Measurements from ENCODE around the gene POLR2C.

The POLR2C gene

DNA sequence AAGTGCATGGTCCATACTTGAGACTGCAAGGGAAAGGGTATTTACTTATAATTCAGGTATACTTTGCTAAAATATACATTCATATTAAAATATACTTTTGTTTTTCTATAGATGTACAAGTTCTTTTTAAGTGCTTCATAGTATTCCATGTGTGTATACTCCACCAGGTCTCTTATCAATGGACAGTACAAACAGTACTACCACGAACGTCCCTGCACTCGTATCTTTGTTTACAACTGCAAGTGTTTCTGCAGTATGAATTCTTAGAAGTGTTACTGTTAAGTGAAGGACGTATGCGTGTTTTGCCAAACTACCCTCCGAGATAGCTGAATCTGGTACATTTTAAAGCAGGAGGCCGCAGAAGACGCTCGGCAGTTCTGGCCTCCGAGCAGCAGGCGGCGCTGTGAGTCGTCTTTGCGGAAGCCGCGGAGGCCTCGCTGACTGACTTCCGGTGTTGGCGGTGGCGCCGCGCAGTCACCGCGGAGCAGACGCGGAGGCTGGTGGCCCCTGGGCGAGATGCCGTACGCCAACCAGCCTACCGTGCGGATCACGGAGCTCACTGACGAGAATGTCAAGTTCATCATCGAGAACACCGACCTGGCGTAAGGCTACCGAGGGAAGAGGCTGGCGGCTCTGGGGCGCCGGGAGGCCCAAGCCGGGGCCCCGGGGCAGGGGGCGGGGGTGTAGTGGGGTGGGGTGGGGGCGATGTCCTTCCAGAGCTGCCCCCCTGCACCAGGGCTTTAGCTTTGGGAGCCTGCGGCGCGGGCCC is at the start of gene POLR2C:
Gene POLR2C (plus strand): TSS at position 471 of the 769 bp plus-strand sequence. CDS start 46 bp downstream, at position 517.
- peak; percentile 93 for TF ChIP-seq CTCF (conservative IDR thresholded peaks at IDR 0.05; ENCODE audit: low read depth, low read length)
- peak within 1 kb of the TSS; percentile 95 for H3K4me3 ChIP-seq (ENCODE audit: low read length)
- DNase-seq (ENCODE audit: low read depth) = no peak

- no peak for TF ChIP-seq CTCF (conservative IDR thresholded peaks at IDR 0.05; ENCODE audit: low read depth, low read length)
- DNase-seq (ENCODE audit: low read depth) = no peak
- no peak overlapping the region for H3K4me3 ChIP-seq (ENCODE audit: low read length)
Measured at GRCh38 chr16:57413301-57413730, 49.2 kb upstream of the POLR2C start.

DNA sequence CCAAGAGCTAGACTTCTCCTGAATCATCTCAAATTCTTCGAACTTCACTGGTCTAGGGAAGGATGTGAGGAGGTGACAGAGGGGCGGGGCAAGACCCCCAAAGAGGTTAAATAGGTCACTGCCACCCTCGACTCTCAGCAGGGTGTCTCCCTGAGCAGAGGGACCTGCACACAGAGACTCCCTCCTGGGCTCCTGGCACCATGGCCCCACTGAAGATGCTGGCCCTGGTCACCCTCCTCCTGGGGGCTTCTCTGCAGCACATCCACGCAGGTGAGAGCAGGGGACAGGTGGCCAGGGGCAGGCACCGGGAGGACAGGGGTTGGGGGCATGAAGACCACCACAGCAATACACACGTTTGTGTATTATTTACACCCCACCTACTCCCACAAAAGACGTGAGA is 48.7 kb upstream of the POLR2C start:
- no peak for DNase-seq (ENCODE audit: low read depth)
- H3K4me3 ChIP-seq (ENCODE audit: low read length) = no peak overlapping the region
- TF ChIP-seq CTCF (conservative IDR thresholded peaks at IDR 0.05; ENCODE audit: low read depth, low read length) = no peak

DNA sequence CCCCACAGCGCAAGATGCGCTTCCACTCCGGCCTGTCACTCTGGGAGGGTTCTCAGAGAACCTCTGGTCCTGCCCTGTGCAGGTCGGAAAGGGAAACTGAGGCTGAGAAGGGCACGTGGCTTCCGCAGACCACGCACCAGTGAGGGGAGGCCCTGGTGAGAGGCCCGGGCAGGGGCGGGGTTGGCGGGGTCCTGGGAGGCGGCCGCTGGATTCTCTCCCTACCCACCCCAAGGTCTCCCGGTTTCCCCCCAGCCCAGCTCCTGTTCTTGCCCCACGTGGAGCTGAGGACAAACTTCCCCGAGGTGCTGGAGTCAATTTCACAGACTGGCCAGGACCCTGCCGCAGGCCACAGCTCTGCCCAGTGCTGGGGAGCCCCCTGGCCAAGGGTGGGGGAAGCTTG is 46.4 kb upstream of the POLR2C start:
- TF ChIP-seq CTCF (conservative IDR thresholded peaks at IDR 0.05; ENCODE audit: low read depth, low read length) = no peak
- DNase-seq (ENCODE audit: low read depth) = no peak
- no peak overlapping the region for H3K4me3 ChIP-seq (ENCODE audit: low read length)

DNA sequence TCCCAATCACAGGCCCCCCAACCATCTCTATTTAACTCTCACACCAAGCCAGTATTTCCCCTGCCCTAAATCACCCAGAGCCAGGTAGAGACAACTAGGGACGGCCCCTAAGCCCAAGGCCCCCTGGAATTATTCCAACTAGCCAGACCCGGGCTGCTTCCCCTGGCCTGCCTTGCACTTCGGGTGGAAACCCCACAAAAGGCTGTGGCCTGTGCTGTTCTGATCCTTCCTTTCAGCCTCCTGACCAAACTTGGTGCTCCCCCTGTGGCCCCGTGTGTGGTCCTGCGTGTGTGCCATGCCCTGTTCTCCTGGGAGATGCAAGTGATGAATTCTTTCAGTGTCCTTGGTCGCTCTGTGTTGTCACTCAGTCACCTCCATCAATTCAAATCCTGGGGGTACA is 43.0 kb upstream of the POLR2C start:
- peak; percentile 3 for TF ChIP-seq CTCF (conservative IDR thresholded peaks at IDR 0.05; ENCODE audit: low read depth, low read length)
- no peak for DNase-seq (ENCODE audit: low read depth)
- H3K4me3 ChIP-seq (ENCODE audit: low read length) = no peak overlapping the region

GRCh38 chr16:57422026-57422944 is 40.2 kb upstream of the POLR2C start:
- DNase-seq (ENCODE audit: low read depth) = no peak
- no peak overlapping the region for H3K4me3 ChIP-seq (ENCODE audit: low read length)
- peak; percentile 90 for TF ChIP-seq CTCF (conservative IDR thresholded peaks at IDR 0.05; ENCODE audit: low read depth, low read length)

All from retinal pigment epithelial cell (primary cell).